HG02970 (cell line): ENCODE results near the gene ARHGAP24.
"Not testable (repeated sequence)": the region's sequence is repeated elsewhere in the genome, so short reads cannot be mapped to it uniquely, and the experiment has no call there.

Source experiments
- ATAC-seq: cut with Tn5 transposase; IDR thresholded peaks from one replicate; pipeline ENCODE4 v1.9.1; 2021; ENCODE audit warnings: mild to moderate bottlenecking, moderate library complexity, moderate number of reproducible peaks; ENCODE audit not compliant: unreplicated experiment, low FRiP score

The ARHGAP24 gene

DNA sequence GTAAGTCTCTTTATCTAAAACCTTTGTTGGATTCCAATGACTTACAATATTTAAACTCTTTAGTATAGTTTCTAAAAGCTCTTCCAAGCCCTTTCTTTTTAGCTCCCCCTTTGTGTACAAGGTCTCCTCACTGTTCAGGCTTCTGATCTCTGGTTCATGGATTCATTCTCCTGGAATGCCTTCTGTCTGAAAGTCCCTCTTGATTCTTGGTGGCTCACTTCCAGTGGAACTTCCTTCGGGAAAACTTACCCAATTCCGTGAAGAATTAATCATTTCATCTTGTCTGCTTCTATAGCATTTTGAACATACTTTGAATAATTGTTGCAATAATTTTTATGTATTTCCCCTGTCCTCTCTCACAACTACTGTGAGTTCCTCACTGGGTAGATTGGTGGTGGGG is 3.6 kb downstream of the ARHGAP24 start:
- no peak for ATAC-seq

DNA sequence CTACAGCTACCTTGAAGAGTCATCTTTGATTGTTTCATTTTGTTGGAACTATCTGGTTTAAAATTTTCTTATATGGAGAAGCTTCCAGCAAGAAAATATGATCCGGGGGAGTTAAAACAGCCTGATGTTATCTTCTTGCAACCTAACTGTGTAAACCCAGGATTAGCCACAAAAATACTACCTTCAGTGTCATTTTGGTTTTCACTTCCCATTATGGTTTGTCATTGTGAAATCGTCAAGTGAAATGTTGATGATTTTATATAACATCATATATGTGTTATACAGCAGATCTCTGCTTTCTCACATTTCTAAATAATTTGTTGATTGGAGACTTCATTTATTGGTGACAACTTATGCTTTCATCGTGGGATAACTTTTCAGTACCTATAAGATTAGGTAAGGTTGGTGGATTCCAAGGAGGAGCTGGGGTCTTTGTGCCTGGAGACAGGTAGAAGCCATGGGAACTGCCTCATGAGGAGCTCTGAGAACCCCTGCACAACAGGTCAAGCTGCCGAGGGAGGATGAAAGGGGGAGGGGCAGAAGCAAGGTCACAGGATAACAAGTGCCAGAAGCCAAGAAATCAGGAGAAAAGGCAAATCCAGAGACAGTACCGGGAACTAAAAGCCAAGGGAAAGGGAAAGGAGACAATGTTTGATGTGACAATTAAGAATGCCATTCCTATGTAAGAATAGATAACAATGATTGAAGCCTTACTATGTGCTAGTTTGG is 7.2 kb downstream of the ARHGAP24 start:
- ATAC-seq: no peak

DNA sequence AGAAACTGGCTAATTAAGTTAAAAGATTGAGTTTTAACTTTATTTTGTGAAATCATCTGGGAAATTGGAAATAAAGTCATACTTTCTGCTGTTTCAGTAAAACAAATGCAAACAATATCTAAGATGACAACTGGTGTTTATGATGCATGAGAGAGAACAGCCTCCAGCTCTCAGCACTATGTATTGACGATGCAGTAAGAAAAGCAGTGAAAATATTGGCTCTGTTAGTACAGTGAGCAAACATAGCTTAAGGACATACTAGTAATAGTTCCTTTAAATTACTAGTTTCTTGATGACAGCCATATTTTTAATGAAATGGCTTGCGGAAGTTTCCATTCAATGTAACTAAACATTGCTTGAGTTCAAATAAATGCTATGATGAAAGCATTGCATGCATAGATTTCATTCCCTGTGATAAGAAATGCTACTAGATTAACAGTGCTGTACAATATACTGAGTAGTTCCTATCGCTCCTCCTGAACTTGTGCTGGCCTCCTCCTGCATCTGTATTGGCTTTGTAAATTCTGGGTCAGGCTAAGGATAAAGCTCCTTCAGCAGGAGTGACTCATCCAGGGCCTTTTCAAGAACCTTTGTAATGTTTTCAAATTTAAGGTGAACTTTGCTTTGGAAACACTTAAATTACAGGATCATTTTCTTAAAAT is 11.6 kb downstream of the ARHGAP24 start:
- no peak for ATAC-seq

DNA sequence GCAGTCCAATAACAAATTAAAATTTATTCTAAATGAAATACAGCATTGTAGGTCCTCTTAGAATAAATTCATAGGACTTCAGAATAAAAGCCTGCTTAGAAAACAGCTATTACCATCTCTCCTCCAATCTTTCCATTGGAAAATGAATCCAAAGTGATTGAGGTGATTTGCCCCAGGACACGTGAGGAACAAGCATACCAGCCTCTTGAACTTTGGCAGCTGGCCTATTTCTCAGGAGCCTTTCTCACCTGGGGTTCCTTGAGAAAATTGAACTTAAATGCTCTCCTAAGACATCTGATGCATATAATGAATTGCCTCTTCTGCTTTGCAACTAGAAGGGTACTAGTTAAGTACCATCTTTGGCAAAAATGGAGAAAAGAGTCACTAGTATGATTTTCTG is 13.5 kb downstream of the ARHGAP24 start:
- ATAC-seq: no peak

DNA sequence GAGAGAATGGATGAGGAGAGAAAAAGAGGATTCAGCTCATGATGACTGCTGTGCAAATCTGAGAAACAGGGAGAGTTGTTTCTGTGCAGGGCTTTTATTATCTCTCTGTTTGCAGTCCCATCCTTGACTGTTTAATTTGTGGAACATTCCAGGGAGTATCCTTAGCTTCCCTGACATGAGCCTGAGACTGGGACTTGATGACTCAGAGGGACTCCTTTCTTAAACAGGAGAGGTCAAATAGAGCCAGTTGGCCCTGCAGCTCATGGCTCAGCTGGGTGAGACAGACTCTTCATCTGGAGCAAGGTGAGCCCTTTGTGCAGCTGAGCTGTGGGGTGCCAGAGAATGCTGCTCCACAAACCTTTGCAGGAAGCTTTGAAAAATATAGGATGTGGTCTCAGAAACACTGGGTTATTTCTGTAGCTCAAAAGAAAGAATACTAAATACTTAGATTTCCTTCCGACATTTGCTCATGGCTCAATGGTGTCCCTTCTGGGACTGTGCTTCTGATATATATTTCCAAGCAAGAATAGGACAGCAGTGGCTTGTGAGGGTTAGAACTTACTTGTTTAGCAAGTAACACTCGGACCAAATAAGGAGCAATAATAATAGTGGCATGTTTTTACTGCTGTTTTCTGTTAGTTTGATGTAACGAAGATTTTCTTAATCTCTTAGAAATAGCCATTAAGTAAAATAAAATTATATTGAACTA is 14.5 kb downstream of the ARHGAP24 start:
- no peak for ATAC-seq

DNA sequence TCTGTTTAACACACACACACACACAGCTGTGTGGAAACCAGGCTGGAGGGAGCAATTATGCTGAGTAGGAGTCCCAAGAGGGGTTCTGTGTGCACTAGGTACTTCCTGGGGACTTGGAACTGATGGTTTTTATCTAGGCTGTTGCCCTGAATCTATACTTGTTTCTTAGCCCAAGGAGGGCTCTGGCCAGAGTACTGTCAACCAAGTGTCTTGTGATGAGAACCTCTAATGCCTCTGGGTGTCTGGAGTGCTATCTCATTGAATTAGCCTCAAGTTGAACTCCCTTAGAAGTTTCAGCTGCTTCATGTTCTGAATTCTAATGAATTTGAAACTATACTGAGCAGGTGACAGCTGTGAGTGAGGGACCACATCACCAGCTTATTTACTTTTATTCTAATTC is 16.6 kb downstream of the ARHGAP24 start:
- ATAC-seq: no peak

DNA sequence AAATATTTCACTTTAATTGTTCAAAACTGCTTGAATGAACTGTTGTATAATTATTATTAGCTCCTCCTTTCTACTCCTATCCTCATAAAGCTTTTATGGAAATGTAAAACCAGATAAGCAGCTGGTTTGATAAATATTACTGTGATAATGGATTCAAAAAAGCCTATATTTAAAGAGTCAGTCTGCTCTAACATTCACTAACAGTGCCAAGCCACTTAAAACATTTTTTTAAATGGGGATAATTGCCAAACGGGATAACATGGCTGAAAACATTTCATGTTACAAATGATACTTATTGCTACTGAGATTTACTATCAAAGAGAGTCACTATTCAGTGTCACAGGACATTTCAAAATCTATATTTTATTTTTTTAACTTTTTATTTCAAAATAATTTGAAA is 17.4 kb downstream of the ARHGAP24 start:
- no peak for ATAC-seq

DNA sequence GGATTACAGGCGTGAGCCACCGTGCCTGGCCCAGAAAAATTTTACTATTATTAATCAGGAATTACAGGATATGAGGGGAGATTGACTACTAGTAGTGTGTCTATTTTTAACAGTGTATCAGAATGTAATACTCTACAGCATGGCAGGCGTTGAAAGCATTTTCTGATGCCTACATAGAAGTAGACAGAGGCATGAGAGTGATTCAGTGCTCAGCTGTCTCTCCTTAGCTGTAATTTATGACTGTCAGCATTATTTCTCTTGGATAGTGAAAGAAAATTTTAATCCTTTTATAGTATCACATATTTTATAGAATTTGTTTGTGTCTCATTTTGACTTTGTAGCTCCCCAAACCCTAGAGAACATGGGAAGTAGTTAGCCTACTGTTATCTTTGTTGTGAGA is 20.7 kb downstream of the ARHGAP24 start:
- ATAC-seq: no peak

DNA sequence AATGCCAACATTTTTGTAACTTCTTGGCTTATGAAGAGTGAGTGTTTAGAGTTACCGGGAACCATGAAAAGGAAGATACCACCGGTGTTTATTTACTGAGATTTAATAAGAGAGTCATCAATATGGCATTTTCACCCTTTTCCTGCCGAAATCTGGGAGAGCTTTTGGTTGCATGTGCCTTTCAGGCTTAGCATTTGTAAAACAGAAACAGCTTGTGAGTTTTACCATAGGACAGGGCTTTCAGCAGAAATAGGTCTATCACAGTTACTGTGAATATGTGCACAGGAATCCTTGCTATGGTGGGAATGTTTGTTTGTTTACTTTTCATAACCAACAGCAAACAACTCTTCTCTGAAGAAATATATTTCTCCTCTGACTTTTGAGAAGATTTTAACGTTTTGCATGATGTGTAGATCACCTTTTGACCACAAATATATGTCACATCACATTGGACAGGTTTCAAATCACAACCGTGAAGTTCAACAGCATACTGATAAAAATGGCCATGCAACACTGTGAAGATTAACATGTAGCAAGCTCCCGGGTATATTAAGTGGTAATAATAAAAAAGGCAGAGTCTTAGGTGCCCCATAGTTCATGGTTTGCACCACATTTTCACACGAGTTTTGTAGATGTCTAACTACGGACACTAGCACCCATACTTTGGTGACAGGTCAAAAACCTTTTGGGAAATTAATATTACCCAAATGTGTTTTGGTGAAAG is 21.3 kb downstream of the ARHGAP24 start:
- ATAC-seq: no peak

DNA sequence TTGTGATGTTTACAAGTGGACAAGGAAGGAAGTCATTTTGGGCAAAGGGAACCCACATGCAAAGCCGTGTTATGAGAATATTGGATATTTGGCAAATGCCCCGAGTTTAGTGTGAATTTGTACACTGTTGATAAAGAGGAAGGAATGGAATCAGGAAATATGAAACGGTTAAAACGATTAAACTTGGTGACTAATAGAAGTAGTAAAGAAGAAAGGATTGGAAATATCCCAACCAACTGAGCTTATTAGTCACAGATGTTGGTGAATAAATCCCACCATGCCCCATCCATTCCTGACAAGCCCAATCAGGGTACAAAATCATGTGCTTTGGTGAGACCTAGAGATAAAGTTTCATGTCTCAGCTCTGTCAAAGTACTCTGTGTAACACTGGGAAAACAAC is 22.0 kb downstream of the ARHGAP24 start:
- no peak for ATAC-seq

DNA sequence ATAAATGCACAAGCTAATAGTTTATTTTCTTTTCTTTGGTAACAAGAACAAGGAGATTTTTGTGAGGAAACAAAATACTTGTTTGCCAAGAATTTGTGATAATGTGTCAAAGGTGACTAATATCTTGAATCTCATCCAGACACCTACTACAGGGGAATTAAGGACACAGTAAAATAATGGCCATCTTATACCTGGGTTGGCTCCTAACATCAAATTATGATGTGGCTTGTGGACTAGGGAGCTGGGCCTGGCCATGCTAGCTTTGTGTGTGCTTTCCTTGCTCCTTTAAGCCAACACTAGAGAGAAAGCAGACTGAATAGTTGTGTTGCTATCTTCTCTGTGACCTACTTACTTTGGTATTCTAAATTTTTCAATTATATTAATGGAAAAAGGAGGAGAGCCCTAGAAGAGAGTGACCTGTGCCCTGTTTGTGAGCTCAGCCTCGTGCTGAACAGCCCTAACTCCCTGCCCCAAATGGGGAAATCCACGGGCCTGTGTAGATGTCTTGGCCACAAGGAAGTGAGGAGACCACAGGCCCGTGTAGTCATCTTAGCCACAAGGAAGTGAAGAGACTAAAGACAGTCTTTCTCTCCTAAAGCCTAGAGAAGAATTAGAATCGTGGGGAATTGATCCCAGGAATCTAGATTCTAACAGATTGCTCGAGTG is 23.3 kb downstream of the ARHGAP24 start:
- ATAC-seq: peak; percentile 93

DNA sequence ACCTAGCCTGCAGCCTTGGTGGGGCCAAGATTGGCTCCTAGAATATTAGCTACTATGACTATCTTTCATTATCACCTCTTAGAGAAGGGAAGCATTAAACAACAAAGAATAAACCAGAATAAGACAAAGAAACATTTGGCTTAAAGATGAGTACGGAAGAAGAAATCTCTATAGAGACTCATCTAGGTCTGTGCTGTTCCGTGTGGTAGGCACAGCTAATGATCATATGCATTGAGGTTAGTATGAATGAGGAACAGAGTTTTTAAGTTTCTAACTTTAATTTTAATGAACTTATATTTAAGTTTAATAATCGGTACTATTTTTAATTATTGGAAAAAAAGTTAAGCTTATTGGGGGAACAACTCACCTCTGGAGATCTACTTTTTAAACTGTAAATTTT is 24.6 kb downstream of the ARHGAP24 start:
- ATAC-seq: no peak

DNA sequence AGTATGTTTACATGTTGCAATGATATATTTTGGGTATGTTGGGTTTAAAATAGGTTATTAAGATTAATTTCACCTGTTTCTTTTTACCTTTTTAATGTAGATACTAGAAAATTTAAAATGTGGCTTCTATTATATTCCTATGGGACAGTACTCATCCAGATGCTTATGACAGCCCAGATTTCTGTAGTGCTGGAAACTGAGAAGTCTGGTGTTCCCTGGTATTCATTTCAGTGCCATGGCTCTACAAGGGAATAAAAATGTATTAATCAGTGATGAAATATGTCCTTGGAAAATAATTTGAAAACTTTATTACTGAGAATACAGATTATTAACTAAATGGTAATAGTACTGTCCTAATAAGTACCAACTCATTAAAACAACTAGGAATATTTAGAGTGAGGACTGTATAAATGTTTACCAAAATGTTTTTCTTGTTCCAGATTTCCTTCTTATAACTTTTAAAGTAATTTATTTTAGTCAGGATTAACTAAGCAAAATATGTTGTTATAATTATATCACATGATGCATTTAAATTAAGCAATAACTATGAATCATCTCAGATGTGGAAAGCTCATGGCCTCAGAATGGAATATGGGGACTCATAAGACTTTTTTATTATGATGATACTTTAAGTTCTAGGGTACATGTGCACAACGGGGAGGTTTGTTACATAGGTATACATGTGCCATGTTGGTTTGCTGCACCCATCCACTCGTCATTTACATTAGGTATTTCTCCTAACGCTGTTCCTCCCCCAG is 25.3 kb downstream of the ARHGAP24 start:
- ATAC-seq: no peak

DNA sequence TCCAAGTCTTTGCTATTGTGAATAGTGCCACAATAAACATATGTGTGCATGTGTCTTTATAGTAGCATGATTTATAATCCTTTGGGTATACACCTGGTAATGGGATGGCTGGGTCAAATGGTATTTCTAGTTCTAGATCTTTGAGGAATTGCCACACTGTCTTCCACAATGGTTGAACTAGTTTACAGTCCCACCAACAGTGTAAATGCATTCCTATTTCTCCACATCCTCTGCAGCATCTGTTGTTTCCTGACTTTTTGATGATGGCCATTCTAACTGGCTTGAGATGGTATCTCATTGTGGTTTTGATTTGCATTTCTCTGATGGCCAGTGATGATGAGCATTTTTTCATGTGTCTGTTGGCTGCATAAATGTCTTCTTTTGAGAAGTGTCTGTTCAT is 26.2 kb downstream of the ARHGAP24 start:
- not testable (repeated sequence) for ATAC-seq

DNA sequence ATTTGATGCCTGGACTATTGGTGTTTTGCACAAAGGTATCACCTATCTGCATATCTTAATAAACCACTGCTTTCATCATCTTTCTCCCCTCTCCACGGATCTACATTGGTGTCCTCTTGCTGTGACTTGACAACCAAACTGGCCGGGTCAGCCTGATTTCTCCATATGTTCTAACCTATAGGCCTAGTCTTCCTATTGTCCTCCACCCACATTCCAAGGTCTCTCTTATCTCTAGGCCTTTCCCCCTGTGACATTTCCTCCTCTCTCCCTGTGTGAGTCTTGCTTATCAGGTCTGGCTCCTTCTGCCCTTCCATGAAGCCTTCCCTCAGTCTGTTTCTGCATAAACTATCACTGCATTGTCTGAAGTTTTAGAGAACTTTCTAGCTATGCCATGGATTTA is 33.7 kb downstream of the ARHGAP24 start:
- ATAC-seq: no peak

DNA sequence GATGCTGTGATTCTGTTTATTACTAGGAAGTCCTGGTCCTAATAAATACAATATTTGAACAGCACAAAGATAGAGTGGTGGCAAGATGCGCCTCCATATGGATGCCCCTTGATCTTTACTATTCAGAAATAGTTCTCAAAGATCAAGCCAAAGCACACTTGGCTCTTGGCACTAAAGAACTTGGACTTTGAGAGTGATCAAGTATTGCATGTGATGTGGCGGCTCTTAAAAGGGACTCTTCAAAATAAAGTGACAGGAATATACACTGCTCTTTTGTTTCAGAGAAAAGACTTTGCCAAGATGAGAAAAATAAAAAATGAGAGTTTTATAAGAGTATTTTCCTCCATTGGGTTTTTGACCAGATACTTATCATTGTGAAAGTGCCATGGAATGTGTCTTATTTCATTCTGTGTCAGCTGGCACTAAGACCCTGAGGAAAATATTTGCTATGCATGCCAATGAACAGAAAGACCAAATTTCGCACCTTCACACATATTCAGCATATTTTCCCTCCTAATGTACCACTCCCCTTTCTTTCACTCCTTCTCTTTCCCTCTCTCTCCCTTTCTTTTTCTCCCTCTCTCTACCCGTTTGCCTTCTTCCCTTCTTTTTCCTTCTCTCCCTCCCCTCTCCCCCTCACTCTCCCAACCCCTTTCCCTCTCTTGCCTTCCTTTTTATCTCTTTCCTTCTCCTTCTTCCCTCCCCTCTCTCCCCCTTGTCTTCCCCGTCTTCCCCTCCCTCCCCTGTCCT is 35.1 kb downstream of the ARHGAP24 start:
- ATAC-seq: no peak

DNA sequence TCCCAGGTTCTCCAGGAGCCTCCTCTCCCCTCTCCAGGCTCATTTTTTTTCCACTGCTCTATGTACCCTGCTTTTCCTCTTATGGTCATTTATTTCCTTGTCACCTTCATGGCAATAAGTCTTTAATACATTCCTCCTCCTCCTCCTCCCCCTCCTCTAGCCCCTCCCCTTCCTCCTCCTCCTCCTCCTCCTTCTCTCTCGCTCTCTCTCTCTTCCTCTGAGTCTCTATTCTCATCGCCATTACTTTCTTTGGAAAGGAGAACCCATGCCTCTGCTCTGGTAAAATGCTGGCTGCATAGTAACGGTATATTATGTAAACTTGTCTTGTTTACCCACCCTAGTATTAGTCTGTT is 35.7 kb downstream of the ARHGAP24 start:
- no peak for ATAC-seq

DNA sequence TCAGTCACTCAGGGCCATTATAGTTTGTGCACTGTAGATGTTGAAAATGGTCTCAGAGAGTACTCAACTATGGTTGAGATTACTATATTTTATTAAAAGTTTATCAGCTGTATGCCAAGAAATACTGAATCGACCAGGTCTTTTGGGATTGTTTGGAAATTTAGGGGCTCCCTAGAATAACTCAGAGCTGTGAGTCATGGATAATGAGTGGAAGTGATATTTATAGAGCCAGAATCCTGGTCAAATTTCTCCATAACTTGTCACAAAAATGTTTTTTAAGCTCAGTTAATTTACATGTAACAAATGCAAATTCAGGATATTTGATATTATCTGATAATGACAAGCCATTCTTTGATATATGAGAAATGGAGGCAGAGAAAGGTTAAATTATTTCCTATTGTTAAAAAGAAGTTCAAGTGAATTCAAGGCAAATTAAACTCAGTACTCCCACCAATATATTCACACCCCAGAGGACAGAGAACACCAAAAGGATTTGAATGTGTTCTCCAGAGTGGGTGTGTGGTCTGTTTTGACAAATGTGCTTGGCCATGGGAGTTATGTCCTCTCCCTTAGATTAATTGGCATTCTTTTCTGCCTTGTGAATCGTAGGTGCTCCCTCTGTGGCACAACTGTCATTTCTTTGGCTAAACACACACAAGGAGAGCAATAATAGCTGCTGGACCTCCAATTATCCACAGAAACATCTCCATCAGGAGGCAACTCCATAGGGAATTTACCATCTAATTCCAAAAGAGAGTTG is 37.7 kb downstream of the ARHGAP24 start:
- ATAC-seq: no peak

DNA sequence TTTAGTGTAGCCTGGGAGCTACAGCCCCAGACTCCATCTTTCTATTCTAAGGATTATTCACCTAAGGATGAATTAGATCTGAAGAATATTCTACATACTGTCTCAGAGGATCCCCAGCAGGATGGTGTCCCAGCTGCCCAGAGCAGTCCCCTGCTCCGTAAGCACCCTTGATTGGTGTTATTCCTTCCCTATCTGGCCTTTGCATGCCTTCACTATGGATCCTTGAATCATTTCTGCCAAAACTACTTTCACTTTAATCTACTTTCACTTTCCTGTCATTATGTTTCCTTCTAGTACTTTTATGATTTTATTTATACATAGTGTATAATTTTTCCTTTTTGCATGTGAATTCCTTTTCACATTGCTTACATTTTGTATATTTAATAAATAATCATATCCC is 39.2 kb downstream of the ARHGAP24 start:
- ATAC-seq: no peak
